H1 (cell line): ENCODE data around the gene RXFP4. TPM values are rescaled to one million over a fixed set of nuclear protein-coding genes. Genes with fewer than 3 reads are reported as not detected.
A peak's percentile ranks its signal among the peaks of the same experiment; 100 is the strongest.

Experiments used
- CTCF ChIA-PET: fragments of 300-600 bp; sonication (Branson Sonifier 250); formaldehyde crosslinking; loops from one replicate; lab custom pipeline; 2021; ENCODE audit not compliant: partially characterized antibody; lab: Charles Lee
- POLR2A ChIA-PET: fragments of 300-600 bp; sonication (Branson Sonifier 250); formaldehyde crosslinking; loops from one replicate; lab custom pipeline; 2021; ENCODE audit warnings: inconsistent platforms; ENCODE audit not compliant: partially characterized antibody; lab: Charles Lee
- DNase-seq, 2 experiments: peaks; one replicate each; pipeline versions ENCODE4 v3.0.0 to v3.0.0-alpha.2; 2010 to 2022; ENCODE audit warnings: low spot score in 2 of 2, low read depth in 1 of 2, mixed read lengths in 1 of 2
- FAIRE-seq: peaks from 2 replicates; lab custom pipeline; 2011; peaks lifted over from hg19 to GRCh38; lab: Jason Lieb, UNC
- H2AFZ ChIP-seq: 2 replicates; pipeline ENCODE4 v1.8.1; 2012; ENCODE audit warnings: low read length, inconsistent platforms
- H2AK5ac ChIP-seq: 2 replicates; pipeline ENCODE4 v1.6.1; 2013; ENCODE audit warnings: low read depth, low read length
- H2BK120ac ChIP-seq: replicated peaks from 2 replicates; pipeline ENCODE3; 2013; ENCODE audit warnings: low read depth, low read length, inconsistent platforms
- H2BK12ac ChIP-seq: 2 replicates; pipeline ENCODE4 v1.6.1; 2013; ENCODE audit warnings: low read depth, low read length
- H2BK15ac ChIP-seq: 2 replicates; pipeline ENCODE4 v1.6.1; 2013; ENCODE audit warnings: low read length
- H2BK20ac ChIP-seq: 2 replicates; pipeline ENCODE4 v1.6.1; 2013; ENCODE audit warnings: low read length
- H2BK5ac ChIP-seq: 2 replicates; pipeline ENCODE4 v1.6.1; 2013; ENCODE audit warnings: low read depth, low read length
- H3K14ac ChIP-seq: 2 replicates; pipeline ENCODE4 v1.6.1; 2013; ENCODE audit warnings: inconsistent platforms; ENCODE audit not compliant: insufficient read length
- H3K18ac ChIP-seq: 2 replicates; pipeline ENCODE4 v1.6.1; 2013; ENCODE audit warnings: low read length; ENCODE audit errors: extremely low read depth
- H3K23ac ChIP-seq: 2 replicates; pipeline ENCODE4 v1.6.1; 2013; ENCODE audit warnings: inconsistent platforms; ENCODE audit not compliant: insufficient read length
- H3K23me2 ChIP-seq: 2 replicates; pipeline ENCODE4 v1.6.1; 2013; ENCODE audit warnings: low read depth, low read length
- H3K27ac ChIP-seq: 2 replicates; pipeline ENCODE4 v1.6.1; 2011; ENCODE audit warnings: low read depth, low read length, inconsistent platforms
- H3K27me3 ChIP-seq, 4 experiments: replicated peaks in 1 of 4; 1 replicate in 1 of 4; 2 replicates in 3 of 4; pipeline versions ENCODE4 v1.6.1 to v1.8.1; 2011 to 2013; ENCODE audit warnings: low read length in 3 of 4, mild to moderate bottlenecking in 3 of 4, inconsistent platforms in 2 of 4, mixed read lengths in 2 of 4, moderate library complexity in 1 of 4; ENCODE audit not compliant: control insufficient read depth in 3 of 4, insufficient read depth in 3 of 4; ENCODE audit errors: extremely low read depth in 1 of 4
- H3K36me3 ChIP-seq, 4 experiments: 2 replicates each; pipeline versions ENCODE4 v1.6.1 to v1.8.1; 2011 to 2013; ENCODE audit warnings: mild to moderate bottlenecking in 4 of 4, low read length in 3 of 4, moderate library complexity in 2 of 4, control low read depth in 1 of 4, inconsistent platforms in 1 of 4; ENCODE audit not compliant: insufficient read depth in 4 of 4, control insufficient read depth in 2 of 4
- H3K4ac ChIP-seq: replicated peaks from 2 replicates; pipeline ENCODE3; 2013; ENCODE audit warnings: low read length, low read depth, mixed read lengths, inconsistent platforms; ENCODE audit not compliant: insufficient read length
- H3K4me1 ChIP-seq, 4 experiments: replicated peaks in 1 of 4; 1 replicate in 1 of 4; 2 replicates in 3 of 4; pipeline versions ENCODE4 v1.6.1 to v1.8.1; 2011 to 2013; ENCODE audit warnings: low read length in 3 of 4, inconsistent platforms in 2 of 4, mixed read lengths in 1 of 4; ENCODE audit not compliant: insufficient read depth in 4 of 4, control insufficient read depth in 3 of 4
- H3K4me2 ChIP-seq, 2 experiments: 2 replicates each; pipeline versions ENCODE4 v1.6.1 to v1.8.1; 2011 to 2013; ENCODE audit warnings: low read depth in 2 of 2, low read length in 2 of 2, control low read depth in 1 of 2, inconsistent platforms in 1 of 2, mild to moderate bottlenecking in 1 of 2; ENCODE audit not compliant: insufficient read depth in 1 of 2
- H3K4me3 ChIP-seq, 4 experiments: fragments of 200-600, 300-600 bp in 1 of 4; sonication (generic), shearing (Covaris generic), sonication (Bioruptor Twin) in 1 of 4; 2 replicates each; pipeline versions ENCODE4 v1.5.1 to v1.8.1; 2011 to 2016; ENCODE audit warnings: low read length in 4 of 4, low read depth in 3 of 4, control low read depth in 2 of 4, inconsistent platforms in 2 of 4, mild to moderate bottlenecking in 2 of 4, mixed read lengths in 1 of 4, moderate library complexity in 1 of 4; ENCODE audit not compliant: insufficient read depth in 2 of 4; ENCODE audit errors: extremely low read depth in 1 of 4
- H3K56ac ChIP-seq: replicated peaks from 2 replicates; pipeline ENCODE3; 2013; ENCODE audit warnings: low read depth, mild to moderate bottlenecking, mixed read lengths, low read length, inconsistent platforms; ENCODE audit not compliant: insufficient read length
- H3K79me1 ChIP-seq: 2 replicates; pipeline ENCODE4 v1.6.1; 2013; ENCODE audit warnings: low read depth, low read length, control low read depth
- H3K79me2 ChIP-seq, 2 experiments: 2 replicates each; pipeline versions ENCODE4 v1.6.1 to v1.8.1; 2012 to 2013; ENCODE audit warnings: low read length in 2 of 2, mild to moderate bottlenecking in 2 of 2, inconsistent platforms in 1 of 2; ENCODE audit not compliant: insufficient read depth in 2 of 2, control insufficient read depth in 1 of 2
- H3K9ac ChIP-seq, 4 experiments: replicated peaks in 1 of 4; 1 replicate in 1 of 4; 2 replicates in 3 of 4; pipeline versions ENCODE4 v1.6.1 to v1.8.1; 2011 to 2013; ENCODE audit warnings: low read depth in 3 of 4, low read length in 3 of 4, control low read depth in 2 of 4, mild to moderate bottlenecking in 2 of 4, moderate library complexity in 2 of 4, inconsistent platforms in 1 of 4; ENCODE audit errors: extremely low read depth in 1 of 4
- H3K9me3 ChIP-seq, 2 experiments: 2 replicates each; pipeline versions ENCODE4 v1.6.1 to v1.8.1; 2012 to 2013; ENCODE audit warnings: mild to moderate bottlenecking in 2 of 2, moderate library complexity in 2 of 2, control low read depth in 1 of 2, inconsistent platforms in 1 of 2, low read depth in 1 of 2, low read length in 1 of 2, mixed read lengths in 1 of 2; ENCODE audit not compliant: insufficient read depth in 2 of 2
- H4K20me1 ChIP-seq, 2 experiments: replicated peaks in 1 of 2; 2 replicates each; pipeline versions ENCODE3 to v1.8.1; 2011 to 2013; ENCODE audit warnings: inconsistent platforms in 2 of 2, low read length in 2 of 2, mild to moderate bottlenecking in 1 of 2; ENCODE audit not compliant: insufficient read depth in 2 of 2, control insufficient read depth in 1 of 2
- H4K5ac ChIP-seq: 2 replicates; pipeline ENCODE4 v1.6.1; 2013; ENCODE audit warnings: low read length, low read depth, mixed read lengths, inconsistent platforms; ENCODE audit not compliant: insufficient read length
- H4K8ac ChIP-seq: 2 replicates; pipeline ENCODE4 v1.8.0; 2013; ENCODE audit warnings: mild to moderate bottlenecking, moderate library complexity, low read length, inconsistent platforms; ENCODE audit not compliant: insufficient read depth; ENCODE audit errors: extremely low read depth
- H4K91ac ChIP-seq: replicated peaks from 2 replicates; pipeline ENCODE3; 2013; ENCODE audit warnings: low read length, mixed read lengths, inconsistent platforms; ENCODE audit not compliant: insufficient read length
- EZH2 ChIP-seq: fragments of 200-600 bp; sonication (generic); IDR thresholded peaks from 2 replicates; pipeline ENCODE4 v1.7.1; 2012; ENCODE audit warnings: low read depth, mild to moderate bottlenecking, moderate library complexity, low read length, inconsistent platforms; ENCODE audit not compliant: severe bottlenecking
- MAFK ChIP-seq: IDR thresholded peaks from 2 replicates; pipeline ENCODE4 v1.6.1; 2012; ENCODE audit warnings: low read depth, mild to moderate bottlenecking, improper control_type of control experiment, low read length
- POLR2A ChIP-seq, 2 experiments: IDR thresholded peaks; 1 replicate in 1 of 2; 2 replicates in 1 of 2; pipeline ENCODE4 v1.6.1; 2011; ENCODE audit warnings: low read depth in 2 of 2, low read length in 2 of 2, mild to moderate bottlenecking in 2 of 2; ENCODE audit errors: control extremely low read depth in 1 of 2
- POLR2AphosphoS5 ChIP-seq: IDR thresholded peaks from 2 replicates; pipeline ENCODE4 v1.6.1; 2011; ENCODE audit warnings: low read depth, low read length
- RBBP5 ChIP-seq: IDR thresholded peaks from 2 replicates; pipeline ENCODE4 v1.7.1; 2012; ENCODE audit warnings: low read depth, mild to moderate bottlenecking, inconsistent platforms, low read length, moderate library complexity, borderline replicate concordance
- RNF2 ChIP-seq: fragments of 200-900, 300-1000 bp; sonication (generic); IDR thresholded peaks from 2 replicates; pipeline ENCODE4 v1.7.1; 2016; ENCODE audit warnings: borderline replicate concordance, low read depth, mild to moderate bottlenecking, antibody characterized with exemption, low read length; ENCODE audit not compliant: poor library complexity, severe bottlenecking; ENCODE audit errors: missing control alignments
- SP1 ChIP-seq: IDR thresholded peaks from 2 replicates; pipeline ENCODE4 v1.6.1; 2011; ENCODE audit warnings: low read depth, low read length
- WGBS, 2 experiments: shearing (Covaris generic) in 1 of 2; methylation state at CpG; one replicate each; pipeline versions ENCODE4 v1.1.6 to v1.1.7; 2013 to 2015; ENCODE audit warnings: low lambda C conversion rate in 2 of 2, mixed read lengths in 2 of 2, inconsistent platforms in 1 of 2, low coverage in 1 of 2, missing lambda C conversion rate in 1 of 2; ENCODE audit not compliant: insufficient replicate concordance in 2 of 2, insufficient coverage in 1 of 2, insufficient read length in 1 of 2; ENCODE audit errors: extremely low coverage in 1 of 2, missing lambda C conversion rate in 1 of 2; 5-methylcytosine and 5-hydroxymethylcytosine counted together
- polyA plus RNA-seq, 7 experiments: library from polyadenylated mRNA; depleted of rRNA in 3 of 7; stranded (reverse) in 5 of 7; unstranded in 2 of 7; fragments of >200 nt in 5 of 7; fragments of 200-250 nt in 2 of 7; gene quantifications; 1 replicate in 5 of 7; 2 replicates in 1 of 7; 4 replicates in 1 of 7; pipeline versions ENCODE4 v1.2.1 to v1.2.3, GENCODE V29; 2011 to 2013; ENCODE audit warnings: missing spikeins in 2 of 7, mixed read lengths in 2 of 7
- total RNA-seq: library from RNA; stranded (reverse); fragmentation: NEBNext Ultra II Directional; extraction: Animal tissue kit (Norgen Biotek cat#: 25700); gene quantifications from 2 replicates; pipeline ENCODE4 v1.2.1, GENCODE V29; 2021
- TF ChIP-seq, protein P1 (sequence below), 3 experiments: IDR thresholded peaks; 1 replicate in 2 of 3; 2 replicates in 1 of 3; pipeline versions ENCODE4 v1.5.1 to v1.6.1; 2011; ENCODE audit warnings: low read length in 3 of 3, mild to moderate bottlenecking in 3 of 3, inconsistent platforms in 2 of 3, low read depth in 1 of 3, moderate library complexity in 1 of 3; ENCODE audit not compliant: insufficient read depth in 1 of 3; ENCODE audit errors: control extremely low read depth in 1 of 3

RXFP4 gene
- total and polyA plus RNA-seq, 2 of the 8 experiments (the other 6 are each of a cell fraction or from before 2014, with no cell fraction given): not detected

DNA sequence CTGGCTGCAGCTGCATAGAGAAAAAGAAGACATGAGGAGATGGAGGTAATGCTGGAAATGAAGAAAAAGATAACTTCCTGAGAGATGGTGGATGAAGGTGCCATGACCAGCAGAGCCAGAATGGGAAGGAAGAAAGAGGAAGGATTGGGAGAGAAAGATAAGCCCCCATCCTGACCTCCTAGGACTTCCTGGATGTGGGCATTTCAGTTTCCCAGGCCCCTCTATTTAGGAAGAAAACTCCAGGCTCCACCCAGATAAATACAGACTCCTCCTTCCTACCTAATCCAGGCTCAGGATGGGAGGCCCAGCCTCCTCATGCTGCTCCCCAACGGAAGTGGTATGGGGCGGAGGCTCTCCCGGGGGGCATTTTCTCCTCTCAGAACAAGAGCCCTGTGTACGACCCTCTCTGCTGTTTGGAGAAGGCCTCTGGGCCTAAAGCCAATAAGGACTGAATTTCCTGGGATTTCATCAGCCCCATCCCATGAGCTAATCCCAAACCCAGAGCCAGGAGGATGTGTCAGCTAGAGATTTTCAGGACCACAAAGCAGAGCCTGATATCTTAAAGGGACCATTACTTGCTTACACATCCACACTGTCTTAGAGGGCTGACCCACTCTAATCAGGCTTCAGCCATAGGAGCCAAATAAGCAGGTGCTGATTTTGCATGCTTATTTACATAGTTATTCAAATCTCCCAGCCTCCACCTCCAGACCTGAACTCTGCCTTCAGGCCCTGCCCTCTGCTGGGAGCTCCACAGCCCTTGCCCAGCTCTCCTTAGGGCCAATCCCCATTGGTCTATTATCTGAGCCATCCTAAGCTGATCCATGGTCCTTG lies 42.0 kb downstream of the RXFP4 start:
- Histone ChIP-seq H3K23me2 (peaks cover 7% of the 10 kb centered on the region; the same call in 1 of the 2 replicates), H3K27ac (peak overlapping the region; percentile 9; the same call in 1 of the 2 replicates), H3K27me3 (no peaks in the 10 kb centered on the region), H3K4me2 (peak overlapping the region; percentile 42 to 52), H2BK12ac (peak overlapping the region; percentile 76), H4K20me1 (no peaks in the 10 kb centered on the region), H2BK120ac (no peak overlapping the region), H3K4ac (no peak overlapping the region), H3K9me3 (no peaks in the 10 kb centered on the region), H2AFZ (no peak overlapping the region), H2BK15ac (peak overlapping the region; percentile 99), H2AK5ac (peak overlapping the region; percentile 72), H3K36me3 (no peaks in the 10 kb centered on the region), H3K14ac (no peak overlapping the region), H3K4me3 (peak overlapping the region in 3 of 4 experiments; percentile 14 to 46 (median 30); a peak in 4 of 8 replicates), H3K79me2 (no peaks in the 10 kb centered on the region), H3K23ac (no peak overlapping the region), H2BK20ac (peak overlapping the region; percentile 62; the same call in 1 of the 2 replicates), H3K18ac (peak overlapping the region; percentile 13), H4K8ac (no peak overlapping the region), H3K4me1 (peaks cover 21 to 36% (median 26%) of the 10 kb centered on the region in 4 experiments), H3K9ac (no peak overlapping the region), H4K91ac (peak overlapping the region; percentile 63), H3K56ac (no peak overlapping the region), H3K79me1 (no peaks in the 10 kb centered on the region), H4K5ac (no peak overlapping the region), H2BK5ac (peak overlapping the region; percentile 47)
- ChIA-PET CTCF (interaction anchor here (0.7 to 9.6 kb wide), 24 partner anchors 7 to 899 kb away, joined by 3 to 126 read pairs (median 5); partner anchors contain the start of genes ARHGEF2, RAB25 and SSR2), POLR2A (interaction anchor here (0.7 to 19.2 kb wide), 27 partner anchors 10 to 1012 kb away, joined by 3 to 282 read pairs (median 5); partner anchors contain the start of genes ARHGEF2, KHDC4, MEX3A and RAB25)
- DNase-seq: peak in 1 of 2 experiments; percentile 54
- WGBS, 2 experiments: 79% methylated on average over 4 of the region's 4 CpGs; no CpG with 5 or more reads in 1 of the 2 experiments
- FAIRE-seq: no peak
- TF ChIP-seq MAFK: no peak
- TF ChIP-seq, protein P1, sequence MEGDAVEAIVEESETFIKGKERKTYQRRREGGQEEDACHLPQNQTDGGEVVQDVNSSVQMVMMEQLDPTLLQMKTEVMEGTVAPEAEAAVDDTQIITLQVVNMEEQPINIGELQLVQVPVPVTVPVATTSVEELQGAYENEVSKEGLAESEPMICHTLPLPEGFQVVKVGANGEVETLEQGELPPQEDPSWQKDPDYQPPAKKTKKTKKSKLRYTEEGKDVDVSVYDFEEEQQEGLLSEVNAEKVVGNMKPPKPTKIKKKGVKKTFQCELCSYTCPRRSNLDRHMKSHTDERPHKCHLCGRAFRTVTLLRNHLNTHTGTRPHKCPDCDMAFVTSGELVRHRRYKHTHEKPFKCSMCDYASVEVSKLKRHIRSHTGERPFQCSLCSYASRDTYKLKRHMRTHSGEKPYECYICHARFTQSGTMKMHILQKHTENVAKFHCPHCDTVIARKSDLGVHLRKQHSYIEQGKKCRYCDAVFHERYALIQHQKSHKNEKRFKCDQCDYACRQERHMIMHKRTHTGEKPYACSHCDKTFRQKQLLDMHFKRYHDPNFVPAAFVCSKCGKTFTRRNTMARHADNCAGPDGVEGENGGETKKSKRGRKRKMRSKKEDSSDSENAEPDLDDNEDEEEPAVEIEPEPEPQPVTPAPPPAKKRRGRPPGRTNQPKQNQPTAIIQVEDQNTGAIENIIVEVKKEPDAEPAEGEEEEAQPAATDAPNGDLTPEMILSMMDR (IDR thresholded peaks at IDR 0.05; ENCODE audit: control extremely low read depth in 1 of 3, insufficient read depth in 1 of 3, low read depth in 1 of 3, low read length in 3 of 3): peak; percentile 12 to 23 (median 19); a peak in 2 of 4 replicates
- TF ChIP-seq POLR2A (IDR thresholded peaks at IDR 0.05; ENCODE audit: control extremely low read depth in 1 of 2, low read depth in 2 of 2, low read length in 2 of 2): peak in 1 of 2 experiments; percentile 49; a peak in 1 of 3 replicates
- no peak for TF ChIP-seq POLR2AphosphoS5
- TF ChIP-seq RBBP5: no peak; the same call in 1 of the 2 replicates
- no peak for TF ChIP-seq SP1
- TF ChIP-seq EZH2: no peak
- TF ChIP-seq RNF2: no peak
